Stimulated activated CD4-positive, alpha-beta T cell treated with anti-CD3 and anti-CD28 coated beads, Interleukin-2, amount 100 ng/mL, for 24 hours (primary cell): ENCODE results near the gene AGBL1.
"Not testable (repeated sequence)": the region's sequence is repeated elsewhere in the genome, so short reads cannot be mapped to it uniquely, and the experiment has no call there.

Experiments
- DNase-seq, 2 donors: peaks; one replicate each; pipeline ENCODE4 v3.0.0-alpha.2; 2020

The AGBL1 gene

DNA sequence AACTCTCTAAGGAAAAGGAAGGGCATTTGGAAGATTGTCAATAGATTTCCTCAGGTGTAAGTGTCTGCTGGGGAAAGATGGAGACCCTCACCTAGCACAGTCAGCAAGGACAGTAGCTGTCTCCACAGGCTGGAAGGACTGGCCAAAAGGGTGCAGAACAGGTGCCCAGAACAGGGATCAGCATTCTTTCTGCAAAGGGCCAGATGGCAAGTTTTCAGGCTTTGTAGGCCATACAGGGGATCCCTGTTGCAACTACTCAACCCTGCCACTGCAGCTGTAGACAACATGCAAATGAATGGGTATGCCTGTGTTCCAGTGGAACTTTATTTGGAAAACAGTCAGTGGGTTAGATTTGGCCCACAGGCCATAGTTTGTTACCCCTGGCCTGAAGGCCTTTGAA is 8.1 kb downstream of the AGBL1 start:
- DNase-seq = no peak

GRCh38 chr15:86089422-86089821 is 9.8 kb downstream of the AGBL1 start:
- DNase-seq = no peak

- no peak for DNase-seq
These were observed 22.1 kb downstream of the AGBL1 start for GRCh38 chr15:86101818-86102217.

DNA sequence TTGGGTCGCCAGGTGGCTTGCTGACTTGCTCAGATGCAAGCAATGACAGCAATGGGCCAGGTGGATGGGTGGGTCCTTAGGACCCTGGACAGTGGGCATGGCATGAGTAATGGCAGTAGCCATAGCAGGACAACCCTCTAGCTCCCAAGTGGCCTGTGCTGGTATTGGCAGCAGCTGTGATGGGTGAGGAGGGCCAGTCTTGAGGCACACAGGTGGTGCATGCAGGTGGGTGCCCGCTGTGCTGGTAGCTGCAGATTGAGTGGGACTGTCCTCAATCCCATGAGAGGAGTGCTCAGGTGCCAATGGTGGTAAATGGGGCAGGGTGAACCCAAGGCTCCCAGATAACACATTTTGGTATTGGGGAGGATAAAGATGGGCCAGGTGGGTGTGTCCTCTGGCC is 24.2 kb downstream of the AGBL1 start:
- no peak for DNase-seq

- DNase-seq = no peak
These were observed 26.6 kb downstream of the AGBL1 start for GRCh38 chr15:86106306-86106705.

- DNase-seq = no peak
These were observed 35.6 kb downstream of the AGBL1 start for GRCh38 chr15:86115145-86115801.

GRCh38 chr15:86121568-86122225 is 42.0 kb downstream of the AGBL1 start:
- no peak for DNase-seq

- not testable (repeated sequence) for DNase-seq
These were observed 43.2 kb downstream of the AGBL1 start for GRCh38 chr15:86122691-86123391.

DNA sequence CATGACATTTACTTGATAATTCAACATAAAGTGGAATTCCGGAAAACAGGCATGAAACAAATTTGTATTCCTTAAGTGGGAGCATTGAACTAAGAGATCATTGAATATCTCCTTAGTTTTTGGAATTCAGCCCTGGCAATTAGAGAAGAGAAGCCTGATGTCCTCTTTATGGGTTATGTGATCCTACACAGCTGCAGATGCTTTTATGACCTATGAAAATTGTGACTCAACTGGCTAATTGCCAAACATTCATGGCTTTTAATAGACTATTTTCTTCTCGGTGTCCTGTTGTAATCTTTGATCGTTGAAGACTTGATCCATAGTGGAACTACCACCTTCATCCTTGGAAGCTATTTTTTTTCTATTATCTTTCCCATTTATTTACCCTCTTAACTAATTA is 46.1 kb downstream of the AGBL1 start:
- no peak for DNase-seq

DNA sequence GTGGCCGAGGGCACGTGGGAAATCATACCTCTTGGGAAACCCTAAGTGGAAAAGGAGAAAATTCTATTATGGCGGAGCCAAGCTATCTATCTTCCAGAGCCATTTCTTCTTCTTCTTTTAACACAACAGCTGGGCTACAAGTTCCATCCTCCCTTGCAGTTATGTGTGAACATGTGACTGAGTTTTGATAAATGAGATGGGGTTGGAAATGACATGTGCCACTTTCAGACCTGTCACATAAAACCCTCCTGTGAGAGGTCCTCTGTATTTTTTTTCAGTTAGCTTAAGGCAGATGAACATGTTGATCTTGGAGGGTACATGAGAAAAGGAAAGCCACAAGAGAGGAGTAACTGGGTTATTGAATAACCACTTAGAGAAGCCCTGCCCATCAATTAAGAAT is 47.9 kb downstream of the AGBL1 start:
- DNase-seq = no peak

- DNase-seq = no peak
These were observed 55.4 kb downstream of the AGBL1 start for GRCh38 chr15:86135041-86135440.

DNA sequence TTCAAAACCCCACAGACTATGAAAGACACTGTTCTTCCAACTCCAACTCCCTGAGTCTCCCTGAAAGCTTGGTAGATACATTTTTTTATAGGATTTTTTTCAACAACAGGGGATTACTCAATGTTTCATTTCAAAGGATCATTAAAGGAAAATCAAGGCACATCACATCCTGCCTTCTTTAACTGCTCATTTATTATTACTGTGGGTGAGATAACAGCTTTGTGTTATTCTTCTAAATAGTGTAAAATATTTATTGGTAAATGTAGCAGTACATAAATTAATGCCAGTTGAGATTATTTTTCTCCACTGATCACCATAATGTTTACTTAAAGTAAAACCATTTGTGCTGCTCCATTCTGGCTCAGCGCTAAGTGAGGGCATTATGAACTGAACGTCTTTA is 57.2 kb downstream of the AGBL1 start:
- no peak for DNase-seq

- DNase-seq = no peak
These were observed 59.1 kb downstream of the AGBL1 start for GRCh38 chr15:86138798-86139197.

DNA sequence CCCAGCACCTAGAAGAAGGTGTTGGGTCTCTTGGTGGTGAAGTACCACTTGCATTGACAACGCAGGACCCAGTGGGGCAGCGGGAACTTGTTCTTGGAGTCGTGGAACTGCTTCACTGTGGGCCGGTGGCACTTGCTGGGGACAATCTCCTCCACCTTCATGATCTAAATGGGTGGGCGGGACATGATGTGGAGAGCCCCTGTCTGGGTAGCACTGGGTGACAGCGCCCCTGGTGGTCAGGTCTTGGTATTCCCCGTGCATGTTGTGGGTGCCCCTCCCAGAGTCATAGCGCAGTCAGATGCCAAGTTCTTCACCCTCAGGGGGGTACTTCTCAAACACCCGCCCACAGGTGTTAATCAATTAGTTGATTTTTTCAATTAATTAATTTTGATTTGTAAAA is 60.2 kb downstream of the AGBL1 start:
- peak; percentile 17 to 53 for DNase-seq

DNA sequence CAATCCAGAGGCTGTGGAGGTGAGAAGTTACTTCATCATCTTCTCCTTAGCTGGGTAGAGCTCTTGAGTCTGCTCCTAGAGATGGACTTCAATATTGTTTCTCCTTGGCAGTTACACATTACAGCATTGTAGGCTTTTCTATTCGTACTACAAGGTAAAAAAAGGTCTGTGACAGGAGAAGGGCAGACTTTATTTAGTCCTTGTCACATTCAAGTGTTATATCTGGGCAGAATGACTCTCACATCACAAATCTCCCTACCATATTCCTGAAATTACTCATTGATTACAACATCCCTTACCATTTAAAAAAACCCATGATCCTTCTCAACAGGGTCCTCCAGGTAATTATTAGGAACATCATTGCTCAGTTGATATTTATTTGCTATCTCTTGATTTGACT is 75.0 kb downstream of the AGBL1 start:
- DNase-seq = no peak

DNA sequence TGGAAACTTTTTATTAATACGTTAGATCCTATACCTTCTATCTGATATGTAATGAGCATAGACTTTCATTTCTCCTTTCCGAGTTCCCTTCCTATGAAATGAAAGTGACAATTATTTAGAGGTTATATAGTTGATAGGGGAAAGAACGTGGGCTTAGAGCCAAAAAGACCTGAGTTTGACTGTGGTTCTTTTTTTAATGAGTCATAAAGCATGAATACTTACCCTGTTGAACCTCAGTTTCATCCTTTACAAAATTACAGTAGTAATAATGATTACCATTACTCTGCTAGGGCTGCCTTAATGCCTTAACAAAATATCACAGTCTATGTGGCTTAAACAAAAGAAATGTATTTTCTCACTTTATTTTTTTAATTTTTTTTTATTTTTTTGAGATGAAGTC is 75.9 kb downstream of the AGBL1 start:
- DNase-seq = no peak

GRCh38 chr15:86157606-86158293 is 78.1 kb downstream of the AGBL1 start:
- no peak for DNase-seq

DNA sequence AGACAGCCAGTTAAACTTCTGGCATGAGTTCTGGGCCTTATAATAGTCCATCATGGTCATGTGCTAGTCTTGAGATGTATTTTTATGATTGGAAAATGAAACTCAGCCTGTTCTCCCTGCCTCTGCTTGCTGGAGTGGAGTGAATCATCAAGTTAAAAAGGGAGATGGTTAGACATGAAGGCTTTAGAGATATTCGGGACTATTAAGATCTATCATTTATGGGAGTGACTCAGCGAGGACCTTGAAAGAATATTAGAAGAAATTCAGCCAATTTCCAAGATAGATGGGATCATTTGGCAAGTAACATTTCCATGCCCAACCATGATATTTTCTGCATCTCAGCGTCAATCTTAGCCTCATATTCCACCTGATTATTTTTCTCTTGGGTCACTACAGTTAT is 79.8 kb downstream of the AGBL1 start:
- DNase-seq = no peak

DNA sequence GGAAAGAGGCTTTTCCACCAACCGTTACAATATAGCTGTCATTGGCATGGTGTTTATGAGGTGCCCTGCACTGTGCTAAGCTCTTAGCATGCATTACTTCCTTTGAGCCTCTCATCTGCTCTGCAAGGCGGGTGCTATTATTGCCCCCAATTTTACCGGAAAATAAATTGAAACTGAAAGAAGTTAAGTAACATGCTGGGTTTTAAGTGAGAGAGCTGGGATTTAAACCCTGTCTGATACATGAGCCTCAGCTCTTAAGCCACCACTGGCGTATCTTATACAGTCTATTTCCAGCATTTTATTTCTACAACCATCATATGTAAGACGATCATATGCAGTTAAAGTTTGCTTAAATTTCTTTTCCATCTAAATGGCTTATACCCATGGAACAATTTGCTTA is 81.6 kb downstream of the AGBL1 start:
- no peak for DNase-seq

DNA sequence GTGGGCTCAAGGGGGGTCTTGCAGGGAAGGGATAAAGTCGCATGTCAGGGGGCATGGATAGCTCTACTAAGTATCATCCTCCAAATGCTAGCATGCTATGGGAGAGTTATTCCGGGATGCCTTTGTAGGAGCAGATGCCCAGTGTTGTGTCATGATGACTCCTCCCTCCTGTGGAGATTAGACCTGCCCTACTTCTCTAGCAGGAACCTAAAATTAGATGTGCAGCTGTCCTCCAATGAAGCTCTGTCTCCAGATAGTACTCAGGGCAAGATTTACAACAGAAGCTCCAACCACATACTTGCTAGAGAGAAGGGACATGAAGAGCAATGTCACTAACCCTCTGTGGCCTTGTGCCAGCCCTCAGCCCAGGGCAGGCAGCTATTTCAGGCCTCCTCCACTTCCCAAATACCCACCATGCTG is 82.5 kb downstream of the AGBL1 start:
- no peak for DNase-seq

GRCh38 chr15:86162641-86163040 is 83.0 kb downstream of the AGBL1 start:
- no peak for DNase-seq

DNA sequence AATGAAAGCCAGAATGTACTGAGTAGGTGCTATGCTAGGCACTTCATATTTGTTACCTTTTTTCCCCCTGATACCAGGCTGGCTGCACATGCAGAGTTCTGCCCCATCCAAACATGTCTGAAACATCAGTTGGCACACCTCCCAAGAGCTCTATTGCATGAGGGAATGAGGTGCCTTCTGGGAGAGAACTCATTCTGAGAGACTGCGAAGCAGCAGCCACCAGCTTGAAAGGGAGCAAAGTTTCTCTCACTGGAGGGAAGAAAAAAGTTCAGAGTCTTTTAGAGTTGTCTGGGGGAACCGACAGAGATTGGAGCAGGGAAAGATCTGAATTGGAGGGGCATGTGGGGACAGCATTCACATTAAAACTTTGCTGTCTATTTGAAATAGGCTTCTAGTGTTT is 84.1 kb downstream of the AGBL1 start:
- DNase-seq = no peak

DNA sequence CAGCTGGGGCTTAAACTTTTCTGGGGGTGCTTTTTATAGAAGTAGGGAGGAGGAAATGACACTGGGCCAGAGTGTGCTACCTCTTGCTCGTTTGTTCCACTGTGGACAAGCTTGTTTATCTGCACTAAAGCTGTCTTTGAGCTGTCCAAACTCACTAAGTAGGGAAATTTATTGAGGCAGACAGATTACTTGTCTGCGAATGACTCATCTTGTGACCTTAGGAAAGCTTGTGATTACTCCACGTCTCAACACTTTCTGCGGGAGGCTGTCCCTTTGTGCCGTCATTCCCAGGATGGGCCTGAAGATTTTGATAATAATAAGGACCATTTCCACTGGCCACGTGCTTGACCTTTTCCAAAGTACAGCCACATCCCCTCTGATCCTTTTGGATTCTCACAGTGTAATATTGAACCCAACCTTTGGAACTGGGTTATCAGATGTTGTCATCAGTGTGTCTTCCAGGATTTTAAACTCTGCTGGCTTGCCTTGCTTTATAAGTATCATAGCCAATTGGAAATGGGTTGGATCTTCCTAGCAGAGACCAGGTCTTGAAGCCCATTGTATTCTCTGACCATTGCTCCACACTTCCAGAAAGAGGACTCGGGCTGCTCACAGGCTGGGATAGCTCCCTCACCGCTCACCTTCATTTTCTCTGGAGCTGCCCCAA is 84.7 kb downstream of the AGBL1 start:
- no peak for DNase-seq
